Liver (tissue), 9 donors: ENCODE results near the gene DYNLT2. TPM values are rescaled to one million over a fixed set of nuclear protein-coding genes. Genes with fewer than 3 reads are reported as not detected.

Source experiments
- DNase-seq: peaks from one replicate; pipeline ENCODE4 v3.0.0-alpha.2; 2017; ENCODE audit warnings: low spot score
- H3K27ac ChIP-seq, 2 donors: one replicate each; pipeline ENCODE4 v1.7.0; 2013; ENCODE audit warnings: inconsistent platforms in 2 of 2, low read length in 2 of 2, control low read depth in 1 of 2, low read depth in 1 of 2, mild to moderate bottlenecking in 1 of 2
- H3K27me3 ChIP-seq, 4 donors: one replicate each; pipeline versions ENCODE4 v1.6.1 to v1.7.0; 2013; ENCODE audit warnings: low read length in 3 of 4, inconsistent platforms in 1 of 4, mild to moderate bottlenecking in 1 of 4, moderate library complexity in 1 of 4; ENCODE audit not compliant: control insufficient read depth in 4 of 4, insufficient read depth in 4 of 4
- H3K36me3 ChIP-seq, 4 donors: one replicate each; pipeline versions ENCODE4 v1.6.1 to v1.7.0; 2013; ENCODE audit warnings: low read length in 3 of 4, mild to moderate bottlenecking in 3 of 4, low read depth in 1 of 4, moderate library complexity in 1 of 4; ENCODE audit not compliant: control insufficient read depth in 4 of 4, insufficient read depth in 3 of 4
- H3K4me1 ChIP-seq, 4 donors: one replicate each; pipeline versions ENCODE4 v1.6.1 to v1.7.0; 2013; ENCODE audit warnings: low read length in 3 of 4, mild to moderate bottlenecking in 3 of 4, moderate library complexity in 1 of 4; ENCODE audit not compliant: control insufficient read depth in 4 of 4, insufficient read depth in 4 of 4
- H3K4me3 ChIP-seq, 3 donors: one replicate each; pipeline versions ENCODE4 v1.6.1 to v1.7.0; 2013; ENCODE audit warnings: low read length in 3 of 3, control low read depth in 1 of 3, low read depth in 1 of 3, mild to moderate bottlenecking in 1 of 3
- H3K9ac ChIP-seq, 2 donors: one replicate each; pipeline ENCODE4 v1.7.0; 2013; ENCODE audit warnings: low read length in 2 of 2, mild to moderate bottlenecking in 2 of 2, moderate library complexity in 2 of 2, control low read depth in 1 of 2, low read depth in 1 of 2
- H3K9me3 ChIP-seq, 4 donors: one replicate each; pipeline versions ENCODE4 v1.6.1 to v1.7.0; 2013; ENCODE audit warnings: low read length in 3 of 4; ENCODE audit not compliant: control insufficient read depth in 4 of 4
- ATF3 ChIP-seq: IDR thresholded peaks from 2 replicates; pipeline ENCODE4 v1.6.1; 2016; ENCODE audit warnings: antibody characterized with exemption
- CTCF ChIP-seq: fragments of 150-350 bp; IDR thresholded peaks from 2 replicates; pipeline ENCODE4 v1.5.1; 2017; ENCODE audit warnings: improper control_type of control experiment, low read depth, low read length; ENCODE audit not compliant: missing input control
- EGR1 ChIP-seq, 2 donors: IDR thresholded peaks; 2 replicates each; pipeline ENCODE4 v1.6.1; 2016 to 2018; ENCODE audit warnings: antibody characterized with exemption in 2 of 2, low read depth in 2 of 2
- FOXA1 ChIP-seq: IDR thresholded peaks from 2 replicates; pipeline ENCODE4 v1.6.1; 2016; ENCODE audit warnings: antibody characterized with exemption
- FOXA2 ChIP-seq: IDR thresholded peaks from 2 replicates; pipeline ENCODE4 v1.6.1; 2016; ENCODE audit warnings: antibody characterized with exemption
- GABPA ChIP-seq, 2 donors: IDR thresholded peaks in 1 of 2; conservative IDR thresholded peaks in 1 of 2; 2 replicates each; pipeline ENCODE4 v1.6.1; 2016; ENCODE audit warnings: antibody characterized with exemption in 2 of 2, mild to moderate bottlenecking in 1 of 2, moderate library complexity in 1 of 2
- HNF4A ChIP-seq, 2 donors: conservative IDR thresholded peaks; 2 replicates each; pipeline ENCODE4 v1.6.1; 2016; ENCODE audit warnings: antibody characterized with exemption in 2 of 2, mild to moderate bottlenecking in 2 of 2
- HNF4G ChIP-seq: IDR thresholded peaks from 2 replicates; pipeline ENCODE4 v1.6.1; 2016; ENCODE audit warnings: antibody characterized with exemption
- JUND ChIP-seq, 2 donors: IDR thresholded peaks; 2 replicates each; pipeline ENCODE4 v1.6.1; 2016; ENCODE audit warnings: antibody characterized with exemption in 2 of 2
- MAX ChIP-seq: IDR thresholded peaks from 2 replicates; pipeline ENCODE4 v1.6.1; 2016; ENCODE audit warnings: antibody characterized with exemption
- NR2F2 ChIP-seq: IDR thresholded peaks from 2 replicates; pipeline ENCODE4 v1.6.1; 2016; ENCODE audit warnings: antibody characterized with exemption
- RAD21 ChIP-seq, 2 donors: IDR thresholded peaks; 2 replicates each; pipeline ENCODE4 v1.6.1; 2016; ENCODE audit warnings: antibody characterized with exemption in 2 of 2, mild to moderate bottlenecking in 2 of 2
- RXRA ChIP-seq, 2 donors: IDR thresholded peaks; 2 replicates each; pipeline ENCODE4 v1.6.1; 2017 to 2018; ENCODE audit warnings: antibody characterized with exemption in 2 of 2, mild to moderate bottlenecking in 1 of 2
- SP1 ChIP-seq: IDR thresholded peaks from 2 replicates; pipeline ENCODE4 v1.6.1; 2018; ENCODE audit warnings: antibody characterized with exemption, mild to moderate bottlenecking
- TAF1 ChIP-seq: conservative IDR thresholded peaks from 2 replicates; pipeline ENCODE4 v1.6.1; 2016; ENCODE audit warnings: antibody characterized with exemption, mild to moderate bottlenecking
- YY1 ChIP-seq: IDR thresholded peaks from 2 replicates; pipeline ENCODE4 v1.6.1; 2016; ENCODE audit warnings: antibody characterized with exemption, mild to moderate bottlenecking
- ZBTB33 ChIP-seq: IDR thresholded peaks from 2 replicates; pipeline ENCODE4 v1.6.1; 2016; ENCODE audit warnings: antibody characterized with exemption
- whole genome bisulfite sequencing: extraction: QIAGEN DNeasy Blood & Tissue Kit; methylation state at CpG from one replicate; pipeline ENCODE4 v1.1.7; 2013; 5-methylcytosine and 5-hydroxymethylcytosine counted together
- polyA plus RNA-seq, 2 donors: library from polyadenylated mRNA; stranded (reverse) in 1 of 2; unstranded in 1 of 2; fragments of 200-250 nt in 1 of 2; fragments of >200 nt in 1 of 2; fragmentation: Nextera tagmentation in 1 of 2; extraction: Ambion mirVana in 1 of 2; gene quantifications; one replicate each; pipeline versions ENCODE4 v1.2.1 to v1.2.3, GENCODE V29; 2013 to 2015
- total RNA-seq, 2 donors: library from RNA; depleted of rRNA; stranded (reverse); fragments of >200 nt; gene quantifications; one replicate each; pipeline ENCODE4 v1.2.3, GENCODE V29; 2014
- TF ChIP-seq, protein P1 (sequence below): IDR thresholded peaks from 2 replicates; pipeline ENCODE4 v1.6.1; 2016; ENCODE audit warnings: antibody characterized with exemption, mild to moderate bottlenecking
- donor health status: healthy.
- donor health status: healthy.
- donor health status: healthy.
- donor health status: healthy.
- donor health status: healthy.

DYNLT2 gene
- total and polyA plus RNA-seq, 4 donors: 0.37 to 2.3 (median 1.2) TPM

DNA sequence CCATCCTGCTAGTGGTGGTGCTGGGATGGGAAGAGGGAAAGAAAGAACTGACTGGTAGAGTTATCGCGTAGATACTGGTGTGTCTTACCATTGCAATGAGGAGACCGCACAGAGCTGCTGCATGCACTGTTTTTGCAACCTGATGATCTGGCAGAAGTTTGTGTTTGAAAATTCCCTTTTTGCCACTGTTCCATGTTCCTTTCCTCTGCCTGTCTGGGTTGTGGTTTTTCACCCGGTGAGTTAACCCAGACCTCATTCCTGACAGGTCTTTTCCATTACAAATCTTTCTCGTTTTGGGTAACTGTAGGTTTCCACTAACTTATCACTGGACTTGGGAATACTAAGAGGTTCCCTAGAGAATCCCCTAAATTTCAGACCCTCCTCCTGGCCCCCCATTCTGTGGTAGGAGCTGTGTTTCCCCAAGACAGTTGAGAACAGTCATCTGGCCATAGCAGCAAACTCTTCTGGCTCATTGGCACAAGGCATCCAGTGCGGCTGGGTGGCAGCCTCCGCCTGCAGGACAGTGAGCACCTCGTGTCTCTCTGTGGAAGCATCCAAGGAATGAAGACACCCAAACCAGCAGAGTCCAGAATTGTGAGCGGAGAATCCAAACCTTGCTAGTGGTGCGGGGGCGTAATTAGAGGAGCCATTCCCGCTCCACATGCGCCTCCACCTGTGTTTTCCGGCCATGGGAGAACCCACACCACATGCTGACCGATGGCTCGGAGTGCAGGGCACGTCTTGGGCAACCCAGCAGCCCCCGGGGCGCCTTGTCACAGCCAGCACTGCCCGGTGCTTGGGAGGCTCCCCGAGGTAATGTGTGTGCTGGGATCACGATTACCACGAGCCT lies 32.8 kb upstream of the DYNLT2 start:
- no peak for DNase-seq
- peaks cover 0 to 23% (median 9%) of the 10 kb centered on the region in 4 donors for H3K36me3 ChIP-seq
- WGBS: 97% methylated on average over 23 of the region's 23 CpGs

More for the DNA sequence above, 32.8 kb upstream of the DYNLT2 start:
- Histone ChIP-seq H3K27ac (no peak overlapping the region), H3K27me3 (no peaks in the 10 kb centered on the region), H3K4me3 (no peak overlapping the region), H3K4me1 (peaks cover 0 to 5% (median 3%) of the 10 kb centered on the region in 4 donors), H3K9me3 (no peaks in the 10 kb centered on the region), H3K9ac (no peak overlapping the region)
- TF ChIP-seq GABPA (IDR thresholded peaks at IDR 0.05 in 1 of 2, conservative IDR thresholded peaks at IDR 0.05 in 1 of 2) (no peak), HNF4A (conservative IDR thresholded peaks at IDR 0.05) (no peak), FOXA1 (no peak), MAX (no peak), JUND (IDR thresholded peaks at IDR 0.05) (no peak), RAD21 (IDR thresholded peaks at IDR 0.05) (no peak), TAF1 (no peak), ATF3 (no peak), NR2F2 (no peak), HNF4G (no peak), RXRA (IDR thresholded peaks at IDR 0.05) (no peak), SP1 (no peak), CTCF (no peak), EGR1 (IDR thresholded peaks at IDR 0.05; ENCODE audit: low read depth in 2 of 2) (no peak), FOXA2 (no peak), YY1 (no peak), ZBTB33 (no peak)
- TF ChIP-seq, protein P1, sequence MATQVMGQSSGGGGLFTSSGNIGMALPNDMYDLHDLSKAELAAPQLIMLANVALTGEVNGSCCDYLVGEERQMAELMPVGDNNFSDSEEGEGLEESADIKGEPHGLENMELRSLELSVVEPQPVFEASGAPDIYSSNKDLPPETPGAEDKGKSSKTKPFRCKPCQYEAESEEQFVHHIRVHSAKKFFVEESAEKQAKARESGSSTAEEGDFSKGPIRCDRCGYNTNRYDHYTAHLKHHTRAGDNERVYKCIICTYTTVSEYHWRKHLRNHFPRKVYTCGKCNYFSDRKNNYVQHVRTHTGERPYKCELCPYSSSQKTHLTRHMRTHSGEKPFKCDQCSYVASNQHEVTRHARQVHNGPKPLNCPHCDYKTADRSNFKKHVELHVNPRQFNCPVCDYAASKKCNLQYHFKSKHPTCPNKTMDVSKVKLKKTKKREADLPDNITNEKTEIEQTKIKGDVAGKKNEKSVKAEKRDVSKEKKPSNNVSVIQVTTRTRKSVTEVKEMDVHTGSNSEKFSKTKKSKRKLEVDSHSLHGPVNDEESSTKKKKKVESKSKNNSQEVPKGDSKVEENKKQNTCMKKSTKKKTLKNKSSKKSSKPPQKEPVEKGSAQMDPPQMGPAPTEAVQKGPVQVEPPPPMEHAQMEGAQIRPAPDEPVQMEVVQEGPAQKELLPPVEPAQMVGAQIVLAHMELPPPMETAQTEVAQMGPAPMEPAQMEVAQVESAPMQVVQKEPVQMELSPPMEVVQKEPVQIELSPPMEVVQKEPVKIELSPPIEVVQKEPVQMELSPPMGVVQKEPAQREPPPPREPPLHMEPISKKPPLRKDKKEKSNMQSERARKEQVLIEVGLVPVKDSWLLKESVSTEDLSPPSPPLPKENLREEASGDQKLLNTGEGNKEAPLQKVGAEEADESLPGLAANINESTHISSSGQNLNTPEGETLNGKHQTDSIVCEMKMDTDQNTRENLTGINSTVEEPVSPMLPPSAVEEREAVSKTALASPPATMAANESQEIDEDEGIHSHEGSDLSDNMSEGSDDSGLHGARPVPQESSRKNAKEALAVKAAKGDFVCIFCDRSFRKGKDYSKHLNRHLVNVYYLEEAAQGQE: no peak
